Astrocyte of the spinal cord (primary cell): ENCODE measurements around the gene ACTR6.

Experiments used
- DNase-seq: peaks from one replicate; pipeline ENCODE4 v3.0.0; 2011; ENCODE audit warnings: low read depth, low spot score
- H3K4me3 ChIP-seq: 2 replicates; pipeline ENCODE4 v1.5.1; 2011; ENCODE audit warnings: low read depth, mild to moderate bottlenecking, low read length, moderate library complexity
- CTCF ChIP-seq: IDR thresholded peaks from 2 replicates; pipeline ENCODE4 v1.5.1; 2012; ENCODE audit warnings: low read depth, mild to moderate bottlenecking, low read length, inconsistent platforms
- in situ Hi-C: cut with HindIII; loops from 2 replicates; pipeline ENCODE4 v1.10.0; 2017; ENCODE audit warnings: low sequenced_read_pairs

The ACTR6 gene

GRCh38 chr12:100189636-100190394, 10.8 kb upstream of the ACTR6 start:
- no peak for DNase-seq
- in situ Hi-C loops = no loop called here
- H3K4me3 ChIP-seq = no peak overlapping the region
- no peak for TF ChIP-seq CTCF

GRCh38 chr12:100193085-100193484, 7.5 kb upstream of the ACTR6 start:
- no peak for TF ChIP-seq CTCF
- in situ Hi-C loops = no loop called here
- no peak overlapping the region for H3K4me3 ChIP-seq
- no peak for DNase-seq

GRCh38 chr12:100197486-100197885, 3.1 kb upstream of the ACTR6 start:
- no peak for TF ChIP-seq CTCF
- no peak overlapping the region for H3K4me3 ChIP-seq
- in situ Hi-C loops = no loop called here
- DNase-seq = no peak

GRCh38 chr12:100199023-100199346, 1.6 kb upstream of the ACTR6 start:
- peak overlapping the region; percentile 72 for H3K4me3 ChIP-seq
- no peak for TF ChIP-seq CTCF
- DNase-seq = no peak
- in situ Hi-C loops = no loop called here

- peak overlapping the region; percentile 72 for H3K4me3 ChIP-seq
- peak; percentile 17 for DNase-seq
- in situ Hi-C loops = no loop called here
- TF ChIP-seq CTCF = no peak
Measured at GRCh38 chr12:100199347-100200149, 1.1 kb upstream of the ACTR6 start.

- TF ChIP-seq CTCF = no peak
- H3K4me3 ChIP-seq = peak overlapping the region; percentile 72
- in situ Hi-C loops = no loop called here
- no peak for DNase-seq
Measured at GRCh38 chr12:100201604-100202423, 1.2 kb downstream of the ACTR6 start.
